Mesenchymal stem cell (in vitro differentiated cells and primary cell): ENCODE data around the gene RNU2-63P. TPM values are rescaled to one million over a fixed set of nuclear protein-coding genes. Genes with fewer than 3 reads are reported as not detected.

Experiments
- DNase-seq: peaks from one replicate; pipeline ENCODE4 v3.0.0-alpha.2; 2013
- H2AFZ ChIP-seq: one replicate; pipeline ENCODE4 v1.6.1; 2013; ENCODE audit warnings: low read depth, mild to moderate bottlenecking, control low read depth, inconsistent platforms, low read length, moderate library complexity
- H2AK5ac ChIP-seq: 2 replicates; pipeline ENCODE4 v1.6.1; 2013; ENCODE audit warnings: low read length, moderate library complexity, mild to moderate bottlenecking, inconsistent platforms; ENCODE audit not compliant: severe bottlenecking
- H2BK120ac ChIP-seq: one replicate; pipeline ENCODE4 v1.6.1; 2013; ENCODE audit warnings: low read depth, mild to moderate bottlenecking, inconsistent platforms, low read length, moderate library complexity
- H2BK12ac ChIP-seq, 2 experiments: one replicate each; pipeline ENCODE4 v1.6.1; 2013; ENCODE audit warnings: inconsistent platforms in 2 of 2, low read length in 2 of 2, mild to moderate bottlenecking in 2 of 2, moderate library complexity in 2 of 2, control low read depth in 1 of 2
- H2BK15ac ChIP-seq: one replicate; pipeline ENCODE4 v1.6.1; 2013; ENCODE audit warnings: mild to moderate bottlenecking, low read depth, inconsistent platforms; ENCODE audit not compliant: poor library complexity, severe bottlenecking
- H2BK5ac ChIP-seq: 2 replicates; pipeline ENCODE4 v1.6.1; 2013; ENCODE audit warnings: low read depth, mild to moderate bottlenecking, low read length, control low read depth, inconsistent platforms; ENCODE audit not compliant: poor library complexity, severe bottlenecking
- H3K14ac ChIP-seq, 2 experiments: one replicate each; pipeline ENCODE4 v1.6.1; 2013; ENCODE audit warnings: inconsistent platforms in 2 of 2, low read length in 2 of 2, control low read depth in 1 of 2, mild to moderate bottlenecking in 1 of 2, moderate library complexity in 1 of 2
- H3K18ac ChIP-seq, 2 experiments: one replicate each; pipeline ENCODE4 v1.6.1; 2013; ENCODE audit warnings: inconsistent platforms in 2 of 2, low read length in 2 of 2, control low read depth in 1 of 2, low read depth in 1 of 2, mild to moderate bottlenecking in 1 of 2
- H3K23ac ChIP-seq, 2 experiments: one replicate each; pipeline ENCODE4 v1.6.1; 2013; ENCODE audit warnings: inconsistent platforms in 2 of 2, low read length in 2 of 2, mild to moderate bottlenecking in 2 of 2, moderate library complexity in 2 of 2, control low read depth in 1 of 2
- H3K27ac ChIP-seq: 2 replicates; pipeline ENCODE4 v1.5.1; 2013; ENCODE audit warnings: mild to moderate bottlenecking, moderate library complexity, low read length, control low read depth, inconsistent platforms; ENCODE audit not compliant: poor library complexity, severe bottlenecking
- H3K27me3 ChIP-seq, 2 experiments: 2 replicates each; pipeline versions ENCODE4 v1.6.1 to v1.7.0; 2013; ENCODE audit warnings: low read length in 2 of 2, mild to moderate bottlenecking in 2 of 2, moderate library complexity in 2 of 2, control low read depth in 1 of 2, inconsistent platforms in 1 of 2; ENCODE audit not compliant: control insufficient read depth in 1 of 2, insufficient read depth in 1 of 2
- H3K36me3 ChIP-seq, 2 experiments: 2 replicates each; pipeline versions ENCODE4 v1.6.1 to v1.7.0; 2013; ENCODE audit warnings: low read length in 2 of 2, control low read depth in 1 of 2, inconsistent platforms in 1 of 2, low read depth in 1 of 2, mild to moderate bottlenecking in 1 of 2; ENCODE audit not compliant: insufficient read depth in 2 of 2, control insufficient read depth in 1 of 2
- H3K4ac ChIP-seq, 2 experiments: one replicate each; pipeline ENCODE4 v1.6.1; 2013; ENCODE audit warnings: inconsistent platforms in 2 of 2, low read length in 2 of 2, mild to moderate bottlenecking in 2 of 2, moderate library complexity in 2 of 2, control low read depth in 1 of 2, low read depth in 1 of 2
- H3K4me1 ChIP-seq: 2 replicates; pipeline ENCODE4 v1.6.1; 2013; ENCODE audit warnings: low read depth, low read length, control low read depth; ENCODE audit not compliant: control insufficient read depth, insufficient read depth
- H3K4me2 ChIP-seq: 2 replicates; pipeline ENCODE4 v1.6.1; 2013; ENCODE audit warnings: low read length, mild to moderate bottlenecking, inconsistent platforms; ENCODE audit not compliant: poor library complexity, severe bottlenecking
- H3K4me3 ChIP-seq, 2 experiments: 2 replicates each; pipeline versions ENCODE4 v1.5.1 to v1.7.0; 2013; ENCODE audit warnings: low read length in 2 of 2, mild to moderate bottlenecking in 2 of 2, control low read depth in 1 of 2, low read depth in 1 of 2; ENCODE audit not compliant: insufficient read depth in 1 of 2
- H3K79me1 ChIP-seq: replicated peaks from 2 replicates; pipeline ENCODE4 v1.6.1; 2013; ENCODE audit warnings: mild to moderate bottlenecking, control low read depth, low read length, inconsistent platforms; ENCODE audit not compliant: poor library complexity, severe bottlenecking
- H3K9ac ChIP-seq: 2 replicates; pipeline ENCODE4 v1.7.0; 2013; ENCODE audit warnings: mild to moderate bottlenecking, low read length, moderate library complexity
- H3K9me3 ChIP-seq: 2 replicates; pipeline ENCODE4 v1.7.0; 2013; ENCODE audit warnings: mild to moderate bottlenecking, low read length; ENCODE audit not compliant: control insufficient read depth
- H4K8ac ChIP-seq: one replicate; pipeline ENCODE4 v1.6.1; 2013; ENCODE audit warnings: inconsistent platforms, mild to moderate bottlenecking, low read length, moderate library complexity
- H4K91ac ChIP-seq: one replicate; pipeline ENCODE4 v1.6.1; 2013; ENCODE audit warnings: mild to moderate bottlenecking, low read length, inconsistent platforms
- WGBS: methylation state at CpG from one replicate; pipeline ENCODE4 v1.1.7; 2013; ENCODE audit warnings: mixed read lengths; 5-methylcytosine and 5-hydroxymethylcytosine counted together
- polyA plus RNA-seq, 2 experiments: library from polyadenylated mRNA; stranded (reverse); fragments of 200-250 nt; gene quantifications; one replicate each; pipeline ENCODE4 v1.2.3, GENCODE V29; 2013

RNU2-63P gene
- not detected for polyA plus RNA-seq (2013, experiment 1 of 2)
- polyA plus RNA-seq (2013, experiment 2 of 2) = not detected

DNA sequence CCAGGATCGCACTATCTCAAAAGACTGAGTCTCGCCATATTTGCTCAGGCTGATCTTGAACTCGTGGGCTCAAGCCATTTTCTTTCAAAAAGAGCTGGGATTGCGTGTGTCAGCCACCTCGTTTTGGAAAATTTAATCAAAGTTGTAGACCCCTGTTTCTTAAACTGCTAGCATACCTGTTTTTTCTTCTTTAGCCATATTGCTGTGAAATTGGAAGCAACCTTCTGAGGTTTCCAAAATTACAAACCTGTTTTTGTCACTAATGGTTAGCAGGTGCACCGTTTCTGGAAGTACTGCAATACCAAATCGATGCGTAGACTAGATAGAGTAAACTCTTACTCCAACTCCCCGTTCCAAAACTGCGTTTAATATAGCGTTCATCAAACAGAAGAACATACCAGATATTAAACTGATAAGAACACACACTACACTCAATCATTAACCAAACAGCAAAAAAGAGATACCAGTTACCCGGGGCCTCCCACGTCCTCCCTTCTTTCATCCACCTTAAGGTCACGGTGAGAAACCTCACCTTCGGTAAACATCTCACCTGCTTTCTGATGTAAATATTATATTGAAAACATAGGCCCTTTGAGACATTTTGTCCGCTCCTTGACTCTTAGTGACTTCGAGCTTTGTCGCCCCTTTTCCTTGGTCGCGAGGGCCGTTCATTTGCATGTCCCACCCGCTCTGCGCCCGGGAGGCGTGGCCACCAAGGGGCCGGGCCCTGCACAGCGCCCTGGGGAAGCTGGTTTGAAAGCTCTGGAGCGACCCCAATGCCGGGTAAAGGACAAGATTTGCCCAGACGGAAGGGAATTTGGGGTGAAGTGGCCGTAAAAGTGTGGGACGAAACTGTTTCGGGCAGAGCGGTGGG is at the start of gene RNU2-63P:
Gene RNU2-63P (minus strand): TSS at position 462 of the 874 bp plus-strand sequence.
- H3K9me3 ChIP-seq = no peaks in the 10 kb centered on the region
- no peaks in the 10 kb centered on the region for H3K36me3 ChIP-seq
- H2BK5ac ChIP-seq = peak within 1 kb of the TSS; percentile 94
- 4% methylated on average over 32 of the region's 34 CpGs for WGBS
- peak within 1 kb of the TSS; percentile 44 for H2BK120ac ChIP-seq
- H3K23ac ChIP-seq = no peak within 1 kb of the TSS
- H2AK5ac ChIP-seq = no peak within 1 kb of the TSS
- peak within 1 kb of the TSS in 1 of 2 experiments; percentile 94 for H3K14ac ChIP-seq
- peak within 1 kb of the TSS; percentile 82 for H3K4me2 ChIP-seq
- peak within 1 kb of the TSS; percentile 90 for H4K91ac ChIP-seq
- no peaks in the 10 kb centered on the region for H3K79me1 ChIP-seq
- peak within 1 kb of the TSS; percentile 83 to 92 for H3K18ac ChIP-seq
- peak within 1 kb of the TSS; percentile 93 for H2AFZ ChIP-seq
- peak within 1 kb of the TSS; percentile 73 to 80 for H3K4me3 ChIP-seq
- peak within 1 kb of the TSS in 1 of 2 experiments; percentile 24 for H3K4ac ChIP-seq
- DNase-seq = peak; percentile 98
- H4K8ac ChIP-seq = peak within 1 kb of the TSS; percentile 96
- H3K9ac ChIP-seq = peak within 1 kb of the TSS; percentile 93
- H3K4me1 ChIP-seq = peaks cover 8% of the 10 kb centered on the region
- peak within 1 kb of the TSS; percentile 63 for H3K27ac ChIP-seq
- H2BK12ac ChIP-seq = peak within 1 kb of the TSS in 1 of 2 experiments; percentile 78
- no peak within 1 kb of the TSS for H2BK15ac ChIP-seq
- H3K27me3 ChIP-seq = no peaks in the 10 kb centered on the region

DNA sequence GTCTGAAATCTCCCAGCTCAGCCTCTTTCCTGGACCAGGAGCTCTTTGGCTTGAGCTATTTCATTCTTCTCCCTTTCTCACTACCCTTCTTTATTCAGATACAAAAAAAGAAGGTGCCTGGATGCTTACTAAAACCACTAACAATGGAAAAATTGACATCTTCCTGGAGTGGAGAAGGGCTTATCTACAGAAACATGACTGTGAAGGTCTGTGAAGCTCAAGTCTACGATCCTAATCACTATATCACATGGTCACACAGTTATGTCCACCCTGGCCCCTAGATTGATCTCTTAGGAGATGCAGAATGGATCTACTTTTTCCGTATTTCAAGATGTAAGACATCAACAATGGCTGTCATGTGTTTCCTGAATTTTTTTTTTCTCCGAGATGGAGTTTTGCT is 44.9 kb upstream of the RNU2-63P start:
- Histone ChIP-seq H2BK12ac (no peak overlapping the region), H2BK15ac (no peak overlapping the region), H3K27me3 (no peaks in the 10 kb centered on the region), H2AFZ (no peak overlapping the region), H3K23ac (no peak overlapping the region), H3K4ac (no peak overlapping the region), H2AK5ac (no peak overlapping the region), H3K18ac (no peak overlapping the region), H3K9me3 (no peaks in the 10 kb centered on the region), H2BK120ac (no peak overlapping the region), H3K14ac (no peak overlapping the region), H4K8ac (no peak overlapping the region), H3K27ac (no peak overlapping the region), H3K79me1 (no peaks in the 10 kb centered on the region), H3K4me3 (no peak overlapping the region), H3K36me3 (no peaks in the 10 kb centered on the region), H3K4me2 (no peak overlapping the region), H3K4me1 (peaks cover 1% of the 10 kb centered on the region), H2BK5ac (no peak overlapping the region), H3K9ac (no peak overlapping the region), H4K91ac (no peak overlapping the region)
- no peak for DNase-seq
- WGBS = 91% methylated on average over 2 of the region's 3 CpGs

DNA sequence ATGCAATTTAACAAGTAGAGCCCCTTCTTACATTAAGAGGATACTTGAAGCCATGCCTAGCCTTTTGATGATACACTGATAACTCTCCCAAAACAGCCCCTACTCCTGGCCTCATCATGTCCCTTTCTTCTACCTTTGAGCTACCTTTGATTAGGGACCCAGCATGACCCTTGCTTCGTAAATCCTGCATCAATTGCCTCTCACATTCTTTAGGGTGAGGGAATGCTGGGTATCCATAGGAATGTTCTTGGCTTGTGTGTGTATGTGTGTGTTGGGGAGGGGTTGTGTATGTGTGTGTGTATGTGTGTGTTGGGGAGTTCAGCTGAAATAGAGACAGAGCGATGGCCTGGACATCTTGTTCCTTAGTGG is 44.5 kb upstream of the RNU2-63P start:
- H3K27me3 ChIP-seq = no peaks in the 10 kb centered on the region
- H2AK5ac ChIP-seq = no peak overlapping the region
- H2BK5ac ChIP-seq = no peak overlapping the region
- H3K79me1 ChIP-seq = no peaks in the 10 kb centered on the region
- H3K4me2 ChIP-seq = no peak overlapping the region
- no peak overlapping the region for H3K27ac ChIP-seq
- H4K91ac ChIP-seq = no peak overlapping the region
- no peak for DNase-seq
- H3K9ac ChIP-seq = no peak overlapping the region
- no peak overlapping the region for H3K4ac ChIP-seq
- H3K23ac ChIP-seq = no peak overlapping the region
- no peak overlapping the region for H4K8ac ChIP-seq
- H2BK15ac ChIP-seq = no peak overlapping the region
- H3K9me3 ChIP-seq = no peaks in the 10 kb centered on the region
- no peak overlapping the region for H3K18ac ChIP-seq
- H2AFZ ChIP-seq = no peak overlapping the region
- H3K14ac ChIP-seq = no peak overlapping the region
- H2BK120ac ChIP-seq = no peak overlapping the region
- no peak overlapping the region for H3K4me3 ChIP-seq
- H3K4me1 ChIP-seq = peaks cover 4% of the 10 kb centered on the region
- H2BK12ac ChIP-seq = no peak overlapping the region
- no peaks in the 10 kb centered on the region for H3K36me3 ChIP-seq
- WGBS = no CpG with 5 or more reads among the region's 2 CpGs

DNA sequence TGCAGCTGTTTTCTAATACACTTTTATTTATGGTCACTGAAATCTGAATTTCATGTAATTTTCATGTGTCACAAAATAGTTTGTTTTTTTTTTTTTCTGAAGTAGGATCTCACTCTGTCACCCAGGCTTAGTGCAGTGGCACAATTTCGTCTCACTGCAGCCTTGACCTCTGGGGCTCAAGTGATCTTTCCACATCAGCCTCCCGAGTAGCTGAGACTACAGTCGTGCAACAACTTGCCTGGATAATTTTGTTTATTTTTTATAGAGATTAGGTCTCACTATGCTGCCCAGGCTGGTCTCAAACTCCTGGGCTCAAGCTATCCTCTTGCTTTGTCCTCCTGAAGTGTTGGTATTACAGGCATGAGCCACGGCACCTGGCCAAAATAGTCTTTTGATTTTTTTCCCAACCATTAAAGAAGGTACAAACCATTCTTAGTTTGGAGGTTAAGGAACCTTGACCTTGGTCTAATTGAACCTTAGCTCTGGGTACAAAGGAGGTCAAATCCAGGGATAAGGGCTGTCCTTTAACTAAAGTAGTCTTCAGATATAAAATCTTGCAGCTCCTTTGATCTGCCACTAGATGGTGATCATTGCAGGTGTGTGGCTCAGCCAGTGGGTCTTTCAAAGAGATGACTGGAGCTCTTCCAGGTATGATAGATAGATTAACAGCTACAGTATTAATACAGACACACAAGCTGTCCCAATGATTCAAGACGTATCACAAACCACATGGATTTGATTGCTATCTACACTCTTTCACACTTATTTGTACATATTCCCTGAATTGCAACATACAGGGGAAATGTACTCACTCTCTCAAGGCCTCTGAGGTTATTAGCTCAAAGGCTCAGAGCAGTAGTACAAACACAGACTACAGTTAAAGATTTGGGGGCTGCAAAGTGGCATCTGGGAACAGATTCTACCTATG is 43.9 kb upstream of the RNU2-63P start:
- H3K9ac ChIP-seq = no peak overlapping the region
- no peak overlapping the region for H3K27ac ChIP-seq
- H3K4ac ChIP-seq = no peak overlapping the region
- H3K14ac ChIP-seq = no peak overlapping the region
- H3K18ac ChIP-seq = no peak overlapping the region
- H2AK5ac ChIP-seq = no peak overlapping the region
- H2AFZ ChIP-seq = no peak overlapping the region
- no peak overlapping the region for H2BK15ac ChIP-seq
- no peak overlapping the region for H4K91ac ChIP-seq
- H4K8ac ChIP-seq = no peak overlapping the region
- no peaks in the 10 kb centered on the region for H3K27me3 ChIP-seq
- H2BK120ac ChIP-seq = no peak overlapping the region
- 49% methylated on average over 4 of the region's 5 CpGs for WGBS
- no peak overlapping the region for H2BK12ac ChIP-seq
- DNase-seq = peak; percentile 39
- H3K4me1 ChIP-seq = peaks cover 4% of the 10 kb centered on the region
- no peak overlapping the region for H2BK5ac ChIP-seq
- no peaks in the 10 kb centered on the region for H3K9me3 ChIP-seq
- H3K36me3 ChIP-seq = no peaks in the 10 kb centered on the region
- no peak overlapping the region for H3K23ac ChIP-seq
- H3K79me1 ChIP-seq = no peaks in the 10 kb centered on the region
- no peak overlapping the region for H3K4me3 ChIP-seq
- no peak overlapping the region for H3K4me2 ChIP-seq
